GM21786 (cell line): ENCODE data around the gene DPP7.

Source experiments
- ATAC-seq: cut with Tn5 transposase; IDR thresholded peaks from one replicate; pipeline ENCODE4 v1.9.1; 2021; ENCODE audit not compliant: unreplicated experiment

DPP7 gene

DNA sequence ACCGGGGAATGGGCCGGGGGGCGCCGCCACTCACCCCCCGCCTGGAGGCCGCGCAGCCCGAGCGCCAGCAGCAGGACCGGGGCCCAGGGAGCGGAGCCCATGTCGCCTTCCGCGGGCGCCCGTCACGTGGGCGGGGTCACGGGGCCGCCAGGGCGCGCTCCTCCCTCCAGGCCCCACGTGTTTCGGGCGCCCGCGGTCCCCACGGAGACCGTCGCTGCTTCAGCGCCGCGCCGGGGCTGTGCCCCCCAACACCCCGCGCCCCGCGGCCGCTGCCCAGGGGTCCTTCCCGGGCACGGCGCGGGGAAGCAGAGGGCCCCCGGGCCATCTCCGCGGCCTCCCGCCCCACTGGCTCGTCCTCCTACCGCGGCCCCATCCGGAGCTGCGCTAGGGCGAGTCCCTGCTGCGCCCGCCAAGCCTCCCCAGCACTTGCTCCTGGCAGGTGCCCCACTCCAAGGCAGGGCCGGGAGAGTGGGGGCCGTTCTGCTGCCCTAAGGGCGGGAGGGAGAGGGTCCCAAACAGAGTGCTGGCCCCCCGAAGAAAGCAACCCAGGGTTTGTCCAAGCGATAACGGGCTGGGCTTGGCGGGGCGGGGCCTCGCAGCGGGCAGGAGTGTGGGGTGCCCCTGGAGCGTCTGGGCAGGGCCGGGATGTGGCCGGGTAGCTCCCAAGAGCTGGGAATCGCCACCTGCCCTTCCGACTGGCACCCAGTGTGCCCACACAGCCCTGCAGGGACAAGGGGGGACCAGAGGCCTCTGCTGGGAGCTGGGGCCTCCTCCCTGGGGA is at the start of gene DPP7:
Gene DPP7, minus strand, starts transcription at position 121 of the 781 bp plus-strand sequence. Its CDS starts 20 bp downstream, at position 101.
- ATAC-seq, result peak; percentile 59

DNA sequence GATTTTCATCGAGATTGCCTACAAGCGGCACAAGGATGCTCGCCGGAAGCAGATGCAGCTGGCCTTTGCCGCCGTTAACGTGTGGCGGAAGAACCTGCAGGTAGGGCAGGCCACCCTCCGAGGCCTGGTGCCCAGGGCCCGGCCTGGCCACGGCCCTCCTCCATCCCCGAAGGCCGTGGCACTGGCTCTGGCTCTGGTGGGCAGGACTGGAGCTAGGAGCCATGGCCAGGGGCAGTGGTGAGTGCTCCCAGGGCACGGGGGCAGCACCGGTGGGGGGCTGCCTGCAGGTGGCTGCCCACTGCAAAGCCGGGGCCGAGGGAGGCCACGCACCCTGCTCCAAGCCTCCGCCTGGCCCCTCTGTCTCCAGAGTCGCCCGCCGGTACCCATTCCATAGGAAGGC is 49.3 kb upstream of the DPP7 start:
- ATAC-seq, result no peak

DNA sequence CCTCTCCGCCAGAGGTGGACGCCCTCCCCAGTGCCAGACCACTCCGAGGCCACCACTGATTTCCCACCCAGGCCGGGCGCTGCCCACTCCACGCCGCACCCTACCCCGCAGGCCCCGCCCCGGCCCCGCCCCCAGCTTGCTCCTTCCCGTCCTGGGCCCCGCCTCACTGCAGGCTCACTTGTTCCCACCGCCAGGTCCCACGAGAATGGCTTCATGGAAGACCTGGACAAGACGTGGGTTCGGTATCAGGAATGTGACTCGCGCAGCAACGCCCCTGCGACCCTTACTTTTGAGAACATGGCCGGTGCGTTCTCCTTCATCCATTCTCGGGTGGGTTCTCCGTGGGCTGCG is 48.8 kb upstream of the DPP7 start:
- ATAC-seq, result no peak

DNA sequence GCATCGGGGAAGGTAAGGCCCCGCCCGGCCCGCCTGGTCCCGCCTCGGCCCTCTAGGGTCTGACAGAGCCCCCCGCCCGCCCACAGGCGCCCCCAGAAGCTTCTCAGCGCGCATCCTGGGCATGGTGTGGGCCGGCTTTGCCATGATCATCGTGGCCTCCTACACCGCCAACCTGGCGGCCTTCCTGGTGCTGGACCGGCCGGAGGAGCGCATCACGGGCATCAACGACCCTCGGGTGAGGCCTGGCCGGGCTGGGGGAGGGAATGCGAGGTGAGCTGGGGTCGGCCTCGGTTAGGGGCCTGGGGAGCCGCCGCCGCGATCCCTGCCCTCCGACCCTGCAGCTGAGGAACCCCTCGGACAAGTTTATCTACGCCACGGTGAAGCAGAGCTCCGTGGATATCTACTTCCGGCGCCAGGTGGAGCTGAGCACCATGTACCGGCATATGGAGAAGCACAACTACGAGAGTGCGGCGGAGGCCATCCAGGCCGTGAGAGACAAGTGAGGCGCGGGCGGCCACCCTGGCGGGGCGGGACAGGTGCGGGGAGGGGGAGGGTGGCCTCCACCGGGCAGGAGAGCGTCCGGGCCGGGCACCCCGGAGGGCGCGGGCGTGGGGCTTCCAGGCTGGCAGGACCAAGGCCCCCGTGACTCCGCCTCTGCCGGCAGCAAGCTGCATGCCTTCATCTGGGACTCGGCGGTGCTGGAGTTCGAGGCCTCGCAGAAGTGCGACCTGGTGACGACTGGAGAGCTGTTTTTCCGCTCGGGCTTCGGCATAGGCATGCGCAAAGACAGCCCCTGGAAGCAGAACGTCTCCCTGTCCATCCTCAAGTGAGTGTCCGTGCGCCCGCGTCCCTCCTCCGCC is 48.2 kb upstream of the DPP7 start:
- no peak for ATAC-seq

DNA sequence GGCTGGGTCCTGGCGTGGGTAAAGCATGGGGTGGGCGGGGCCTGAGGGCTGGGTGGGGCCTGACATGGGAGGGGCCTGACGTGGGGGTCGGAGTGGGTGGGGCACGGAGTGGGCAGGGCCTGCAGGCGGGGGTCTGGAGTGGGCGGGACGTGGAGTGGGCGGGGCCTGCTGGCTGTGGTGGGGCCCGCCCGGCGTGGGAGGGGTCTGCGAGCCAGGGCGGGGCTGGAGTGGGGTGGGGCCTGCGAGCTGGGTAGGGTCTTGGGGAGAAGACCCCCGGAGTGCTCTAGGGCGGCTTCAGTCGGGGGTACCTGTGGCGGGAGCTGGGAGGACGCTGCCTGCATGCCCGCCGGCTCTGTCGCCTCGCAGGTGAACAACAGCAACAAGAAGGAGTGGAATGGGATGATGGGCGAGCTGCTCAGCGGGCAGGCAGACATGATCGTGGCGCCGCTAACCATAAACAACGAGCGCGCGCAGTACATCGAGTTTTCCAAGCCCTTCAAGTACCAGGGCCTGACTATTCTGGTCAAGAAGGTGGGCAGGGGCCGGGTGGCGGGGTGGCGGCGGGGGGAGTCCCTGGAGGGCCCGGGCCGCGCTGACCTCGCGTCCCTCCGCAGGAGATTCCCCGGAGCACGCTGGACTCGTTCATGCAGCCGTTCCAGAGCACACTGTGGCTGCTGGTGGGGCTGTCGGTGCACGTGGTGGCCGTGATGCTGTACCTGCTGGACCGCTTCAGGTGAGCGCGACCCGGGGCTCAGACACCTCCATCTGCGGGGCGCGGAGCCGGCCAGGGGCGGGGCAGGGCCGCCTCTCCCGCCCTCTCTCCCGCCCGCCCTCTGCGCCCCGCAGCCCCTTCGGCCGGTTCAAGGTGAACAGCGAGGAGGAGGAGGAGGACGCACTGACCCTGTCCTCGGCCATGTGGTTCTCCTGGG is 47.3 kb upstream of the DPP7 start:
- ATAC-seq, result no peak

DNA sequence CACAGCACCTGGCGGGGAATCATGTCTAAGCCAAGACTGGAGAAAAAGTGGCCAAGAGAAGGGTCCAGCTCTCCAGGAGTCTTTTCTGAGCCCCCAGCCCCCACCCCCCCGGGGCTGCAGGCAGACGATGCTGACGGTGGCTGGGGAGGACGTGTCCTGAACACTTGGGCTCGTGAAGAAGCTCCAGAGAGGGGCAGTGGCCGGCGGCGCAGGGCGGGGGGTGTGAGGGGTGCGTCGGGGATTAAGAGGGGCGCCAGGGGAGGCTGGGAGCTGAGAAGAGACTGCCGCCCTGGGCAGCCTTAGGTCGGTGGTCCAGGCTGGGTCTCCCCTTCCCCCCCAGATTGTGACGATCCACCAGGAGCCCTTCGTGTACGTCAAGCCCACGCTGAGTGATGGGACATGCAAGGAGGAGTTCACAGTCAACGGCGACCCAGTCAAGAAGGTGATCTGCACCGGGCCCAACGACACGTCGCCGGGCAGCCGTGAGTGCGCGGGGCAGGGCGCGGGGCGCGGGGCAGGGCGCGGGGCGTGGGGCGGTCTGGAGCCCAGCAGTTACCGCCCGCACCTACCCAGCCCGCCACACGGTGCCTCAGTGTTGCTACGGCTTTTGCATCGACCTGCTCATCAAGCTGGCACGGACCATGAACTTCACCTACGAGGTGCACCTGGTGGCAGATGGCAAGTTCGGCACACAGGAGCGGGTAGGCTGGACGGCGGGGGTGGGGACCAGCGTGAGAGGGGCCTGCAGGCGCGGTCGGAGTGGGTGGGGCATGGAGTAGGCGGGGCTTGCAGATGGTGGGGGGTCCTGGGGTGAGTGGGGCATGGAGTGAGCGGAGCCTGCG is 46.4 kb upstream of the DPP7 start:
- no peak for ATAC-seq

DNA sequence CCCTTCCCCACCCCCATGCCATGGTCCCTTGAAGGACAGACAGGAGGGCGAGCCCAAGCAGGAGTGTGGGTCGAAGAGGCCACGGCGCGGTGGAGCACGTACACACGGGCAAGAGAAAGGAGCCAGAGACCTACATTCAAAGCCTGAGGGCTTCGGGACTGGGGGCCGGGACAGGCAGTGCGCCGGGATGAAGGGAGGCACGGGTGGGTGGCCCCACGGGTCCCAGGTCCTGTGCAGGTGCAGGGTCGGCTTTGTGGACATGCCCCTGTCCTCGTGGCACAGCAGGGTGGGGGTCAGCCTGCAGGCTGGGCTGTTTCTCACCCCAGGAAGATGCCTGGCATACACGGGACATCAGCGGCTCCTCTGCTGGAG is 45.5 kb upstream of the DPP7 start:
- ATAC-seq, result no peak

DNA sequence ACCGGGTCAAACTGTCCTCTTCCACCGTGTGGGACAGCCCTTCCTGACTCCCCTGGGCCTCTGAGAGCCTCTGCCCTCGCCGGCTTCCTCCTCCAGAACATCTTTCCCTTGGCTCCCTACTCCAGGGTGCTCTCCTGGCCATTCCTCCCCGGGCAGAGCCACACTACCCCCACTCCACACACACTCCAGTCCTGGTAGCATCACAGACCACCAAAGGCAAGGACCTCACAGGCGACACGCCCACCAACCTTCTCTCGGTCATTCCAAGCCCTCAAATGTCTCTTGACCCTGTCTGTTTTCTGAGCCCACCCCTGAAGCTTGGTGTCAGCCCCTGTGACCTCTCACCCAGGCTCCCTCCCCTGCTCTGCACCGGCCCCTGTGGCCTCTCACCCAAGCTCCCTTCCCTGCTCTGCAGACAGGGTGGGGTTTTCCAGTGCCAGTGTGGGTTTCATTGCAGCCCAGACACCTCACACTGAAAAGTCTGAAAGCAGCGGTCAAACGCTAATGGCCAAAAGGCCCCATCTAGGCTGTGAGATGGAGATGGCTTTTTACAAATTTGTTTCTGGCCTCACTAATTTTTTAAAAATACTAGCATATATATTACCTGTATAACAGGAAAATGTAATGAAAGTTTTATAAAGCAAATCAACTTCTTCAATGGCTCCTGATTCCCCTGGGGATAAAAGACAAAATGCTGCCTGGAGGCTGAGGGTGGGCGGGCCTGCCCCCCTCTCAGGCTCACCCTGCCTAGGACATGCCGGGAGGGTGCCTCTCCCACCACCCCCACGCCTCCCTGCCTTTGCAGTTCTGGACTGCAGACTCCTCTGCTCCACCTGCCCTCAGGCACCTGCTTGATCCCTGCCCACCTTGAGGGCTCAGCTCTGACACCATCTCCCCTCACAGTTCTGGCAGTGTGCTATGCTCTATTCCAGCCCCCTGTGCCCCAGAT is 44.8 kb upstream of the DPP7 start:
- ATAC-seq, result no peak

DNA sequence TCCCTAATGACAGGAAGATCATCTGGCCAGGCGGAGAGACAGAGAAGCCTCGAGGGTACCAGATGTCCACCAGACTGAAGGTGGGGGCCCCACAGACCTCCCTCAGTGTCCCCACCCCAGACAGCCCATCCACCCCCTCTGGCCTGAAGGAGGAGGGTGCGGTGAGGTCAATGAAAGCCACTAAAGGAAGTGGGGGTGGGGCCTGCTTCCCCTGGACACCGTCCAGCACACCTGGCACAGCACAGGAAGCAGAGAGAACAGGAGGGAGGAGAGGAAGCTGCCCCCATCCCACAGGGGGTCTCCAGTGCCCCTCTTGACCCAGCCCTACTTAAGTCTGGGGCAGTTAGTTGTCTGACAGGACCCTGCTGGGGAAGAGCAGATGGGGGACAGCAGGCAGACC is 44.1 kb upstream of the DPP7 start:
- no peak for ATAC-seq

DNA sequence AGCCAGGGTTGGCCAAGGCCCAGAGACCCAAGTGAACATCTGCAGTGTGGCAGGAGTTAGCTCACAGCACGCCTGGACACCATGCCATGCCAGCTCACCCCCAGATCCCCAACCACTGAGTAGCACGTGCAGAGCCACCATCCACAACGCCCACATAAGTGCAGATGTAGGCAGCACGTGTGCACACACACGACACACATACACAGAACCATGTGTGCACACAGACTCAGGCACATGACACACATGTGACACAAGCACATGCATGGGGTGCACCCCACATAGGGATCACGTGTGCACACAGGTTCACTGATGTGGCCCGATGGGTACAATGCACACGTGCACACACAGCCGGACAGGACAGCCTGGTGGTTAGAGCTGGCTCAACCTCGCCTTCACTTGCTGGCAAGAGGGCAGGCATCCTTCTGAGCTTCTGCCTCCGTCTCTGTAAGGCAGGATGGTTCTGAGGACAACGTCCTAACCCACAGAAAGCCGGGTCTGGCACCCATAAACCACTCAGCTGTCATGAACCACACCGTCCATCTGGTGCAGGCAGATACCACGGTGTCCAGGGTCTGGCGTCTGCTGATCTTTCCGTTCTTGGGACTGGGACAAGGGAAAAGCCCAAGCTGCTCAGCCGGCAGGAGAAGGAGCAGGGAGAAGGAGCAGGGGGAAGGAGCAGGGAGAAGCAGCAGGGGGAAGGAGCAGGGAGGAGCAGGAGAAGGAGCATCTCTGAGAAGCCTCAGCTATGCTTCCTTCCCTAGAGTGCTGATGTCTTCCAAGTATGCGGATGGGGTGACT is 43.3 kb upstream of the DPP7 start:
- no peak for ATAC-seq

DNA sequence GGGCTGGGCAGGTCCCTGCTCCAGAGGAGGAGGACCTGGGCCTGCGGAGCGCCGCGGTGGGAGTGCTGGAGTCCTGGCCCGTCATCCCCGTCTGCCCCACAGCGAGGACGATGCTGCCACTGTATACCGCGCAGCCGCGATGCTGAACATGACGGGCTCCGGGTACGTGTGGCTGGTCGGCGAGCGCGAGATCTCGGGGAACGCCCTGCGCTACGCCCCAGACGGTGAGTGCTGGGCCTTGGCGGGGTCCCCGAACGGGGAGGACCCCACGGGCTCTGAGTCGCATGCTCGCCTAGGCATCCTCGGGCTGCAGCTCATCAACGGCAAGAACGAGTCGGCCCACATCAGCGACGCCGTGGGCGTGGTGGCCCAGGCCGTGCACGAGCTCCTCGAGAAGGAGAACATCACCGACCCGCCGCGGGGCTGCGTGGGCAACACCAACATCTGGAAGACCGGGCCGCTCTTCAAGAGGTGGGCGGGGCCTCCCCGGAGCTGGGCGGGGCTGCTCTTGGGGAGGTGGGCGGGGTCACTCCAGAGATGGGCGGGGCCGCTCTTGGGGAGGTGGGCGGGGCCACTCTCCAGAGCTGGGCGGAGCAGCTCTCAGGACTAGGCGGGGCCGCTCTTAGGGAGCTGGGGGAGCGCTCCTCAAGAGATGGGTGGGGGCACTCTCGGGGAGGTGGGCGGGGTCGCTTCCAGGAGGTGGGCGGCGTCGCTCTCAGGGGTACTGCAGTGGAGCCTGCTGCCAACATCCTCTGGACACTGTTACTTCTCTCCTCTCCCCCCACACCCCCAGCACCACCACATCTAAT is 42.2 kb upstream of the DPP7 start:
- no peak for ATAC-seq

DNA sequence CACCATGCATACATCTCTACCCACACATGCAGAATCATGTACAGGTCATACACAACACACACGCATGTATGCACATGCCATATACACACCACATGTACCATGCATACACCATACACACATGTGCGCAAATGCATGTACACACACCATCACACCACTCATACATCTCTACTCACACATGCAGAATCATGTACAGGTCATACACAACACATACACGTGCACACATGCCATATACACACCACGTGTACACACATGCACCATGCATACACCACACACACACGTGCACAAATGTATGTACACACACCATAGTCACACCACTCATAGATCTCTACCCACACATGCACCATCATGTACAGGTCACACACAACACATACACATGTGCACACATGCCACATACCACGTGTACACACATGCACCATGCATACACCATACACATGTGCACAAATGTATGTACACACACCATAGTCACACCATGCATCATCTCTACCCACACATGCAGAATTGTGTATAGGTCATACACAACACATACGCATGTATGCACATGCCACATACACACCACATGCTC is 38.4 kb upstream of the DPP7 start:
- no peak for ATAC-seq

DNA sequence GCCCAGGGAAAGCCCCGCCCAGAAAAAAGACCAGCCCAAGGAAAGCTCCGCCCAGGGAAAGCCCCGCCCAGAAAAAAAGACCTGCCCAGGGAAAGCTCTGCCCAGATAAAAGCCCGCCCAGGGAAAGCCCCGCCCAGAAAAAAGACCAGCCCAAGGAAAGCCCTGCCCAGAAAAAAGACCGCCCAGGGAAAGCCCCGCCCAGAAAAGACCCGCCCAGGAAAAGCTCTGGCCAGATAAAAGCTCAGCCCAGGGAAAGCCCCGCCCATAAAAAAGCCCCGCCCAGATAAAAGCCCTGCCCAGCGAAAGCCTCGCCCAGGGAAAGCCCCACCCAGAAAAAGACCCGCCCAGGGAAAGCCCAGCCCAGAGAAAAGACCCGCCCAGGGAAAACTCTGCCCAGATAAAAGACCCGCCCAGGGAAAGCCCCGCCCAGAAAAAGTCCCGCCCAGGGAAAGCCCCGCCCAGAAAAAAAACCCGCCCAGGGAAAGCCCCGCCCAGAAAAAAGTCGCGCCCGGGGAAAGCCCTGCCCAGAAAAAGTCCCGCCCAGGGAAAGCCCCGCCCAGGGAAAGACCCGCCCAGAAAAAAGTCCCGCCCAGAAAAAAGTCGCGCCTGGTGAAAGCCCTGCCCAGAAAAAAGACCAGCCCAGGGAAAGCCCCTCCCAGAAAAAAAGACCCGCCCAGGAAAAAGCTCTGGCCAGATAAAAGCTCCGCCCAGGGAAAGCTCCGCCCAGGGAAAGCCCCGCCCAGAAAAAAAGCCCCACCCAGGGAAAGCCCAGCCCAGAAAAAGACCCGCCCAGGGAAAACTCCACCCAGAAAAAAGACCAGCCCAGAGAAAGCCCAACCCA is 36.3 kb upstream of the DPP7 start:
- peak; percentile 44 for ATAC-seq

DNA sequence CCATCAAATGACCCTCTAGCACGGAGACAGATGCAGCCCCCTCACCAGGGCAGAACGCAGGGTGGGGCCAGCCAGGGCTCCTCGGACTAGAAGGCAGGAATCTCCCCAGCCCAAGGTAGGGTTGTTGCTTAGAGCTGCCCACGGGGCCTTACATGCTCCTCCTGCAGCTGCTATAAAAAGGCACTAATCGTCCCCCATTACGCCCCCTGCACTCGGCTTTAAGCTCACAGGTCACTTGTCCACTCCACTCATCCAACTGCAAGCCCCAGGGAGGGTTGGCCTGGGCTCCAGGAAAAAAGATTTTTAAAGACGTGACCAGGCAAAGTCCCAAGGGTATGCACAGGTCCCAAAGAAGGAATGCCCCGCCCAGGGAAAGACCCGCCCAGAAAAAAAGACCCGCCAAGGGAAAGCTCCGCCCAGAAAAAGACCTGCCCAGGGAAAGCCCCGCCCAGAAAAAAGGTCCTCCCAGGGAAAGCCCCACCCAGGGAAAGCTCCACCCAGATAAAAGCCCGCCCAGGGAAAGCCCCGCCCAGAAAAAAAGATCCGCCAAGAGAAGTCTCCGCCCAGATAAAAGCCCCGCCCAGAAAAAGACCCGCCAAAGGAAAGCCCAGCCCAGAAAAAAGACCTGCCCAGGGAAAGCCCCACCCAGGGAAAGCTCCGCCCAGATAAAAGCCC is 35.5 kb upstream of the DPP7 start:
- ATAC-seq, result peak; percentile 30

DNA sequence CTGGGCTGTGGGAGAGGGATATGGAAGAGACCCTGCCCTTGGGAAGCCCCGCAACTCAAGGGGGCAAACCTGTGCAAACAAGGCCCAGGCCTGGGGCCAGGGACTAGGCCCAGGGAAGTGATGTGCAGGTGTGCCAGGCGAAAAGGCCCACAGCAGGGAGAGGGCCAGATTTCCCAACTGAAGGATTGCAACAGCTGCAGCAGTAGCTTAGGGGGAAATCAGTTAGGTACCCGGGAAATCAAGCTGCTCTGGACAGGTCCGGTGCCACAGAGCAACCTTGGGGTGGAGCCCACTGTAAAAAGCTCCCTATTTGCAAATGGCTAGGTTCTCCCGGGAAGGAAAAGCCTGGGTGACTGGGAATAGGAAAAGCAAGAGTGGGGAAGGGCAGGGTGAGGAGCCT is 34.8 kb upstream of the DPP7 start:
- no peak for ATAC-seq

DNA sequence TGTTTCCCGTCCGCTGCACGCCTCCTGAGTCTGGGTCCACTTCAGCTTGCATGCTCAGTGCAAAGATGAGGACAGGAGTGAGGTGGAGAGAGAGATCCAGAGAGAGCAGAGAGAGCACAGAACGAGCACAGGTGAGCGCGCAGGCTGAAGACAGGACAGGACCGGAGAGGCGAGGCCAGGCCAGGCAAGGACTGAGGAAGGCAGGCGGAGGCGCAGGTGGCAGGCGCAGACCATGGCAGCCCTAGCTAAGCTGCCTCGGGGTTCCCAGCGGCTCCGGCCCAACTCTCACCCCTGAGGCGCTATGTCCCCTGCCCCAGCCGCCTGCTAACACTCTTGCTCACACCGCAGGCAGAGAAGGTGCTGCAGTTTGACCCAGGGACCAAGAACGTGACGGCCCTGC is 34.1 kb upstream of the DPP7 start:
- ATAC-seq, result no peak
